ENCODE results near the gene DPYSL5.
"Not testable (repeated sequence)": the region's sequence is repeated elsewhere in the genome, so short reads cannot be mapped to it uniquely, and the experiment has no call there.

Gene DPYSL5

GRCh38 chr2:26901326-26902183, 53.6 kb downstream of the DPYSL5 start:
- DNase-seq (ENCODE audit: low read depth), result no peak

- DNase-seq (ENCODE audit: low read depth), result no peak
Measured at GRCh38 chr2:26903676-26904075, 55.7 kb downstream of the DPYSL5 start.

DNA sequence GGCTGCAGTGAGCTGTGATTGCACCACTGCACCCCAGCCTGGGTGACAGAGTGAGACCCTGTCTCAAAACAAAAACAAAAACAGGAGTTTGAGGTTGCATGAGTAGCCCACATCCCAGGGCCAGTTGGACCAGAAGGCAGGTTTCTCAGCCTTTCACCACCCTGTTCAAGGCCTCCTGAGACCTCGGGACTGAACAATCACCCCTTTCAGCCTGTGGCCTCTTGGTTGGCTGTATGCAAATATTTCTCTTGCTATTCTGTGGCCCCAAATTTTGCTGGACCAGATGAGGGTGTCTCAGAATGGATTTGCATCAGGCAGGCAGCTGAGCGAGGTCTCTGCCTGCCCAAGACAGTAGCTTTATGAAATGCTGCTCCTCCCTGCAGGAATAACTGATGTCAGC, 56.9 kb downstream of the DPYSL5 start:
- no peak for DNase-seq (ENCODE audit: low read depth)

- DNase-seq (ENCODE audit: low read depth), result no peak
Measured at GRCh38 chr2:26905341-26906198, 57.6 kb downstream of the DPYSL5 start.

DNA sequence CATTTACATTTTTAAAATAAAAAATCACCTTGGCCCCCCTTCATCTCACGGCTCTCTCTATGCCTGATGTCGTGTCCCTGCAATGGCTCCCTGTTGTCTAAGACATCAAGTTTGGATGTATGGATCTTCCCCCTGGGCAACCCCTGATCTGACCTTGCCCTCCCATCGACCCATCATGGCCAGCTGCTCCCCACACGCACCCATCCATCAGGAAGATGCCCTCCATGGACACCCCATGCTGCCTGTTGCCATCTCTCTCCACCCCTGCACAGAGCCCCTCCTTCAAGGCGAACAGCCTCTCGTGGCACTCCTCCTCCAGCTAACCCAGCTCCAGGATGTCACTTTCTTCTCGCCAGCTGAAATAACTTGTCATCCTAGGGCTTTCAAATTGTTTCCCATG, 59.5 kb downstream of the DPYSL5 start:
- no peak for DNase-seq (ENCODE audit: low read depth)

DNA sequence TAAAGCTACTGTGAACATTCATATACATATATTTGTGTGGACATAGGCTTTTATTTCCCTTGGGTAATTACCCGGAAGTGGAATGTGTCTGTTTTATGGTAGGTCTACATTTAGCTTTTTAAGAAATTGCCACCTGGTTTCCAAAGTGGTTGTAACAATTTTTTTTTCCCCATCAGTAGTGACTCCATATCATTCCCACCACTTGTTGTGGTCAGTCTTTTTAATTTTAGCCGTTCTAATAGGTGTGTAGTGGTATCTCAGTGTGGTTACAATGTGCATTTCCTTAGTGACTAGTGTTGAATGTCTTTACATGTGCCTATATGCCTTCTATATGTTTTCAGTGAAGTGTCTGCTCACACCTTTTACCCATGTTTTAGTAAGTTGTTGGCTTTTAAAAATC, 62.2 kb downstream of the DPYSL5 start:
- DNase-seq (ENCODE audit: low read depth), result no peak

GRCh38 chr2:26911911-26912861, 64.3 kb downstream of the DPYSL5 start:
- DNase-seq (ENCODE audit: low read depth), result no peak

- no peak for DNase-seq (ENCODE audit: low read depth)
Measured at GRCh38 chr2:26913606-26913998, 65.7 kb downstream of the DPYSL5 start.

DNA sequence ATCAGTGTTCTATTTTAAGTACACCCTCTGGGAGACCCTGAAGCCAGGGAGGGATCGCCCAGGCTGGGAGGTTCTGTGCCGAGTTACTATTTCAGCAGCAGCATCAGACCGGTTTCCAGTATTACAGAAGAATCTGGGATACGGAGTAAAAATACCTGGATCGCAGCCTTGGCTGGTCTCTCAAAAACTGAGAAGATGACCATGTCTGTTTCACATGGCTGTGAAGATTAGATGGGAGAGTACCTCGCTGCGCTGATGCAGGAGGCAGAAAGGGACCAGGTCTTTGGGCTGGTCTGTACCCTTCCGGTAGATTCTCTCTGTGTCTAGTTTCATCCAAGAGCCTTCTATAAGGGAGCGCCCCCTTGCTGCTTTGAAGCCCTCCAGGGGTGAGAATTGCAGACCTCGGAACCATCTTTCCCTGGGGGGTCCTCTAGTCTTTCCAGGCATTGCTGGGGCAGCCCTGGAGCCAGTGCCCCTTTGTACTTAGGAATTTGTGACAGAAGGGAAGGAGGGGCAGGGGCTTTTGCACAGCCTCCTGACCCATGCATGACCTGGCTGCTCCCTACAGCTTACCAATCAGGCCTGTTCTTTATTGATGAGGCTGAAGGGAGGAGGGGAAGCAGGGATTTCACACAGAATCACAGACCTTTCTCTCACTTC, 66.2 kb downstream of the DPYSL5 start:
- no peak for DNase-seq (ENCODE audit: low read depth)

GRCh38 chr2:26914659-26915310, 66.9 kb downstream of the DPYSL5 start:
- DNase-seq (ENCODE audit: low read depth), result no peak

- no peak for DNase-seq (ENCODE audit: low read depth)
Measured at GRCh38 chr2:26915316-26915715, 67.4 kb downstream of the DPYSL5 start.

DNA sequence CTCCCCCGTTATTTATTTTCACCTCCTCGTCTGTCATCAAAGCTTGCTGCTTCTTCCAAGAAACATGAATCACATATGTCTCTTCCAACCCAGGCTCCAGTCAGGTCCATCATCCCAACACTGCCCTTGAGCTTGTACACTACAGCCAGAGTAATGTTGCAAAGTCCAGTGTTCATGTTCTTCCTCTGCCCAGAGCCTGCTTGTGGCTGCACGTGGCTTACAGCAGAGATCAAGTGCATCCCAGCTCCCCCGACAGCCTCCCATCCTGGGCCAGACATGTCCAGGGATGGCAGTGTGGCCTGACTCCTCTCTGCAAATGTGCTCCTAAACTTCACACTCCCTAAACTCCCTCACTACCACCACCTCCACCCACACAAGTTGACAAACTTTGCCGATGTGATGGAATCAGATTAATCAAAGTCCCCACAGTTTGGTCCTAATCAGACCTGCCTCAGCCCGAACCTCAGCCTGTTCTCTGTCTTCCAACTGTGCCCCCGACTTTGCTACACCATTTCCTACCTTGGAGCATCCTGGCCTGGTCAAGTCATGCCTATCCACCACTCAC, 68.3 kb downstream of the DPYSL5 start:
- DNase-seq (ENCODE audit: low read depth), result no peak

GRCh38 chr2:26917135-26917836, 69.4 kb downstream of the DPYSL5 start:
- no peak for DNase-seq (ENCODE audit: low read depth)

DNA sequence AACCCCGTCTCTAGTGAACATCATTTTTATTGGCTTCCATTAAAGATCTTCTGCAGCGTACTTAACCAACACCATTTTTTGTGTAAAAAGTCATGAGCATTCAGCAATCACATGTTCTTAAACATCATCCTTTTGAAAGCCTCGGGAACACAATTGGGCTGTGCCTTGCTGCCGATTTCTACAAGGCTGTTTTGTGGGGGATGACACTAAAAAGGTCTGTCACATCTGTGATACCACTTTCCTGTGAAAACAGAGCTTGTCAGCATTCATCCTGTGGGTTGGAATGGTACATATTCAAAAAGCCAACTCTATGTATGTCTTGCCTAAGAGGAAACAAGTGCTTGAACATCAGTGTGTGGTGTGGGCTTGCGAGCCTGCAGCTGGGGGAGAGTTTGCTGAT, 73.4 kb downstream of the DPYSL5 start:
- DNase-seq (ENCODE audit: low read depth), result no peak

DNA sequence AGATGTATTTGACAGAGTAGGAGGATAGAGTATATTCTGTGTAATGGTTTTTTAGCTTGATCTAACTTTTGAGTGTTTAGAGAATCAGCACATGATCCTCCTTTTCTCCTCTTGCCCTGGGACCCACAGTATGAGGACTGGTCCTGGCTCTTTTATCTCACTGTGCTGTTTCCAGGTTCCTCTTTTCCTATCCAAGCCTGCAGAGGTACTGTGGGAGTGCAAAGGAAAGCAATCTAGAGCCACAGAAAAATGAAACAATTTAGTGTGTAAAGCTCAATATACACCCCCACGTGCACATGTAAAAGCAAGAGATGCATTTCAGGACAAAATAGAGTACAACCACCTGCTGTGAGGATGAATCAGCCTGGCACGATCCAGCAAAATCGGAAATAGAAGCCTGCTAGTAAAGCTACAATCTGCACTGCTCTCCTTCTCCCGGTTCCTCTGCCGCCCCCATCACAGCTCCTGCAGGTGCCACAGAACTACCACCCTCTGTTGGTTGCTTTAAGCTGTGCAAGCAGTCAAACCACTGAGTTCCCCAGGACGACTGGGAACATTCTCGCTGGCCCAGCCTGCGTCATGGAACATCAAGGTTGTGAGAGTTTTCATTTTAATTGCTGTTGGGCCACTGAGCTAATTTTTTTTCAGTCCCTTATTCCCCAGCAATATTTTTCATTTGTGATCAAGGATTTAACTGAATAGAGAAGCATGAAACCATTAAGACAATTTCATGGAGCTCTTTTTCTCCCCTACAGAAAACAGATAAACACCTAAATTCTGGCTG, 74.7 kb downstream of the DPYSL5 start:
- DNase-seq (ENCODE audit: low read depth), result no peak

DNA sequence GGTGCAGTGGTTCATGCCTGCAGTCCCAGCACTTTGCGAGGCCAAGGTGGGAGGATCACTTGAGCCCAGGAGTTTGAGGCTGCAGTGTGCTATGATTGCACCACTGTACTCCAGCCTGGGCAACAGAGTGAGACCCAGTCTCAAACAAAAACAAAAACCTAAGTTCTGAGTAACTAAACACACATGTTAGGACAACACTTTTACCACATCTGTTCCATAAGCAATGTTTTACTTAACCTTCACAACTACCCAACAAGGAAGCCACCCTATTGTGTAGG, 75.2 kb downstream of the DPYSL5 start:
- DNase-seq (ENCODE audit: low read depth), result not testable (repeated sequence)

DNA sequence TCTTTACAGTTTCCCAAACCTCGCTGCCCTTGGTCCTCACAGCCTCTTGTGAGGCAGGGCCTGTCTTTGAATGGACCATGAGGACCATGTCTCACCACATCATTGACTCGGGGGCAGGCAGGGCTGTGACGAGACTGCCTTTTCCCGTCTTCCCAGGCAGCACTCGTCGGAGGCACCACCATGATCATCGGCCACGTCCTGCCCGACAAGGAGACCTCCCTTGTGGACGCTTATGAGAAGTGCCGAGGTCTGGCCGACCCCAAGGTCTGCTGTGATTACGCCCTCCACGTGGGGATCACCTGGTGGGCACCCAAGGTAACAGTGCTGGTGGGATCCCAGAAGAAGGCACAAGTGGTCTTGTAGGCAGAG, 76.8 kb downstream of the DPYSL5 start:
- no peak for DNase-seq (ENCODE audit: low read depth)

- no peak for DNase-seq (ENCODE audit: low read depth)
Measured at GRCh38 chr2:26925100-26925791, 77.3 kb downstream of the DPYSL5 start.

- no peak for DNase-seq (ENCODE audit: low read depth)
Measured at GRCh38 chr2:26927221-26927620, 79.3 kb downstream of the DPYSL5 start.

Data from HS-5 (cell line).